ENCODE measurements around the gene EIF1. TPM values are rescaled to one million over a fixed set of nuclear protein-coding genes. Genes with fewer than 3 reads are reported as not detected.
A peak's percentile ranks its signal among the peaks of the same experiment; 100 is the strongest.

EIF1 gene
- total and polyA plus RNA-seq, 2 of the 8 experiments (the other 6 are each of a cell fraction or from before 2014, with no cell fraction given), result 175 to 539 TPM

GRCh38 chr17:41691031-41691777 lies 2.5 kb downstream of the EIF1 start (continued):
- TF ChIP-seq EZH2 (IDR thresholded peaks at IDR 0.05; ENCODE audit: low read depth, low read length, severe bottlenecking), result no peak
- TF ChIP-seq NRF1 (IDR thresholded peaks at IDR 0.05; ENCODE audit: low read depth, low read length), result no peak
- no peak for TF ChIP-seq RAD21 (IDR thresholded peaks at IDR 0.05 in 1 of 2, conservative IDR thresholded peaks at IDR 0.05 in 1 of 2; ENCODE audit: low read depth in 2 of 2, low read length in 2 of 2)
- TF ChIP-seq POLR2AphosphoS5 (IDR thresholded peaks at IDR 0.05; ENCODE audit: low read depth, low read length), result peak; percentile 75
- no peak for TF ChIP-seq RBBP5 (IDR thresholded peaks at IDR 0.05; ENCODE audit: borderline replicate concordance, low read depth, low read length)
- TF ChIP-seq POLR2A (IDR thresholded peaks at IDR 0.05; ENCODE audit: control extremely low read depth in 1 of 2, low read depth in 2 of 2, low read length in 2 of 2), result peak; percentile 36 to 61; a peak in 2 of 3 replicates
- TF ChIP-seq EGR1 (IDR thresholded peaks at IDR 0.05; ENCODE audit: borderline replicate concordance, low read depth, low read length), result no peak
- TF ChIP-seq PHF8 (conservative IDR thresholded peaks at IDR 0.05; ENCODE audit: low read depth, low read length), result no peak
